GM11168 (cell line): ENCODE results near the gene MATCAP1.

ENCODE experiments used
- in situ Hi-C: fragments of 300-500 bp; cut with MboI; formaldehyde crosslinking; loops from one replicate; pipeline ENCODE4 v1.12.0; 2022; ENCODE audit warnings: low sequenced_read_pairs; ENCODE audit not compliant: unreplicated experiment

Gene MATCAP1

GRCh38 chr16:67146523-67147357 is 37.0 kb downstream of the MATCAP1 start:
- in situ Hi-C loops, result no loop called here

DNA sequence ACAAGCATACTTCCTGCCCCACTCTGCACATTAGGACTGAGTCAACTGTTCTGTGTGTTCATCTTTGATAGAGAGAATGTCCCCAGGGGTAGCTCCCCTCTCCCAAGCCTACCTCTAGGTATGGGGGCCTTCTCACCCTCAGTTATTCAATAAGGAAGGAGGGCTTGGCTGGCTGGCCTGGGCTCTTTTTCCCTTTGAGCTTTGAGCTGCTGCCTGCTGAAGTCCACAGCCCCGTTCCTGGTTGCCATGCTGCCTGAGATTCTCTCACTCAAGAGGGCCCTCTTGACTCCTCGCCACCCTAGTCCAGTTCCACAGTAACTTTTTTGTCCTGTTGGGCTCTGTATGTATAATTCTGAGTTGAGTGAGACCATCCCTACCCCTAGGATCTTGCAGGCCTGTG is 38.0 kb downstream of the MATCAP1 start:
- in situ Hi-C loops, result no loop called here

DNA sequence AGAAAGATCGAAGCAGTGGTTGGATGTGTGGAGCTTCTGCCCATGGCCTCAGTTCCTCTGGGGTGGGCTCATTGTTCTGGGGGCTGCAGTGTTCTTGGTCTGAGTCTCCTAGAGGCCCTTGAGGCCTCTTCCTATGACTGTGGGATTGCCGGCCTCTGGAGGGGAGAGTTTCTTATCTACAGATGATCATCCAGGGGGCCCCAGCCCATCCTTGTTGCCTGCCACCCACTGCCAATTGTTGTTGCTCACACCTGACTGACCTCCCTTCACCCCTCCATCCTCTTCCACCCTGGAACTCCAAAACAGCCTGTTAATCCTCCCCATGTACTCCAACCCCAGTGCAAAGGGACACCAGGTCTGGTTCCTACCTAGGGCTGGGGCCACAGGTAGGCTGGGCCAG is 38.8 kb downstream of the MATCAP1 start:
- in situ Hi-C loops, result no loop called here

- in situ Hi-C loops, result no loop called here
These were observed 41.4 kb downstream of the MATCAP1 start for GRCh38 chr16:67142342-67142741.

DNA sequence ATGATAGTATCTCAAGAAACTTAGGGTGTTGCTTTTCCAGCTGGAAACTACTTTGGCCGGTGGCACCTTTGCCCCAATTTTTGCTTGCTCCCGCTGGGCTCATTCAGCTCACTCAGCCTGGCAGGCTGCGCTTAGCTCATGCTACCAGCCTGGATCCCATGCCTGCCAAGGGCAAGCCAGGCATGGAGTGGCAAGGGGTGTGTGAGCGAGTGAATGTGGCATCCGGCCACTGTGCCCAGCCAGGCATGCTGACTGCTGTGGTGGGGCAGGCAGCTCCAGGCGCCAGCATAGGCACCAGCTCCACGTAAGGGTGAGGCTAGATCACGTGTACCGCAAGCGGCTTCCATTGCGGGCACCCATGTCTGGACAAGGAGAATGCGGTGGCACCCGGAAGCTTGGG is 42.4 kb downstream of the MATCAP1 start:
- in situ Hi-C loops, result no loop called here

GRCh38 chr16:67137605-67138004 is 46.2 kb downstream of the MATCAP1 start:
- in situ Hi-C loops, result no loop called here

DNA sequence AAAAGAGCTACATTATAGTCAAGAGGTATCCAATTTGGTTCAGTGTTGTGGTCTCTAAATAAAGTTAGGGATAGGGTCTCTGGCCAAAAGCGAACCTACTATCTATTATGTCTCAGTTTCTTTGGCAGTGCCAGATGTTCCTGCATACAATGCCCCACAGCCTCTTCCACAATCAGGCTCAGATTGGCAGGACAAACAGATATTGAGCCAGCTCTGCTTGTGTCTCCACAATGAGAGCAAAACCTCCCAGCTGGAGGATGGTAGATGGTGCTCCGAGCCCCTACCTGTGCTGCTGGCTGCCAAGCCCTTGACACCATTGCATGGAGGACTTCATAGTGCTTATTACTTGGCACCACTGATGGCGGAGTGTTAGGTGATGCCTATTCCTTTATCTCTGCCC is 54.3 kb downstream of the MATCAP1 start:
- in situ Hi-C loops, result no loop called here

GRCh38 chr16:67128887-67129286 is 54.9 kb downstream of the MATCAP1 start:
- in situ Hi-C loops, result no loop called here

GRCh38 chr16:67128417-67128816 is 55.3 kb downstream of the MATCAP1 start:
- in situ Hi-C loops, result no loop called here
